NT2/D1 (cell line): ENCODE data around the gene MTM1.

Experiments used
- SUZ12 ChIP-seq: IDR thresholded peaks from 2 replicates; pipeline ENCODE4 v1.6.1; 2011; ENCODE audit not compliant: insufficient read length, insufficient read depth; ENCODE audit errors: extremely low read depth
- YY1 ChIP-seq: IDR thresholded peaks from 2 replicates; pipeline ENCODE4 v1.6.1; 2011; ENCODE audit not compliant: insufficient read length, insufficient read depth

DNA sequence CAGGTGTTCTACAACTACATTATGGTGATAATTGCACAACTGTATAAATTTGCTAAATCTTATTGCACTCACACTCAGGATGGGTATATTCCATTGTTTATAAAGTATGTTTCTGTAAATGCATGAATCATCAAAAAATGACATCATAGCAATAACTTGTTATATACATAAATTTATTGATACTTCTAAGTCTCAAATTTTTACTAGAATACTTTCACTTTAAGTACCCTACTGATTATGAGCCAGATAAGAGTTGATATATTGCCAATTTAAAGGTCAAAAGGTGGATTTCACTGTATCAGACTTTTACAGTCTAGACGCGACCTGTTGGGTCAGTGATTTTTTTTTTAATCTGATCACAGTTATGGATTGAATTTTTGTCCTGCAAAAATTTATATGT lies 87.4 kb downstream of the MTM1 start:
- TF ChIP-seq SUZ12 (no peak), YY1 (no peak)
